CD4-positive, alpha-beta T cell (primary cell): ENCODE measurements around the gene POU3F1. TPM values are rescaled to one million over a fixed set of nuclear protein-coding genes. Genes with fewer than 3 reads are reported as not detected.

ENCODE experiments used
- ATAC-seq: fragments of 200-7000 bp; cut with Tn5 transposase; one replicate; pipeline ENCODE4 v1.10.0; 2022; ENCODE audit warnings: mild to moderate bottlenecking; ENCODE audit not compliant: poor library complexity
- CTCF ChIA-PET: fragments of 350-600 bp; sonication (Branson Sonifier 250); formaldehyde crosslinking; loops from one replicate; lab custom pipeline; 2021; ENCODE audit warnings: antibody characterized with exemption, inconsistent platforms; lab: Charles Lee
- POLR2A ChIA-PET: fragments of 350-600 bp; sonication (Branson Sonifier 250); formaldehyde crosslinking; loops from one replicate; lab custom pipeline; 2021; ENCODE audit warnings: antibody characterized with exemption, inconsistent platforms; lab: Charles Lee
- DNase-seq, 14 experiments: peaks; one replicate each; pipeline ENCODE4 v3.0.0-alpha.2; 2013 to 2020; ENCODE audit warnings: mixed read lengths in 2 of 14
- H3K27ac ChIP-seq, 2 donors: one replicate each; pipeline versions ENCODE4 v1.5.1 to v1.7.0; 2013; ENCODE audit warnings: low read length in 2 of 2, low read depth in 1 of 2, mild to moderate bottlenecking in 1 of 2
- H3K27me3 ChIP-seq, 2 experiments: 1 replicate in 1 of 2; 2 replicates in 1 of 2; pipeline versions ENCODE4 v1.6.1 to v1.7.0; 2013; ENCODE audit warnings: low read length in 2 of 2, control low read depth in 1 of 2, mild to moderate bottlenecking in 1 of 2, moderate library complexity in 1 of 2; ENCODE audit not compliant: insufficient read depth in 2 of 2, control insufficient read depth in 1 of 2
- H3K36me3 ChIP-seq: one replicate; pipeline ENCODE4 v1.6.1; 2013; ENCODE audit warnings: low read length, control low read depth; ENCODE audit not compliant: insufficient read depth
- H3K4me1 ChIP-seq: one replicate; pipeline ENCODE4 v1.6.1; 2013; ENCODE audit warnings: low read length, control low read depth; ENCODE audit not compliant: insufficient read depth
- H3K4me3 ChIP-seq: one replicate; pipeline ENCODE4 v1.5.1; 2013; ENCODE audit warnings: mild to moderate bottlenecking, low read length, moderate library complexity
- H3K9me3 ChIP-seq, 2 experiments: 1 replicate in 1 of 2; 2 replicates in 1 of 2; pipeline versions ENCODE4 v1.6.1 to v1.7.0; 2013; ENCODE audit warnings: low read length in 2 of 2, mild to moderate bottlenecking in 2 of 2, control low read depth in 1 of 2, moderate library complexity in 1 of 2; ENCODE audit not compliant: control insufficient read depth in 1 of 2, insufficient read depth in 1 of 2
- H3K27ac Mint-ChIP-seq: one replicate; pipeline ENCODE4 v1.8.0; 2020; ENCODE audit warnings: mixed read lengths
- H3K27me3 Mint-ChIP-seq: one replicate; pipeline ENCODE4 v1.8.0; 2021; ENCODE audit warnings: mixed read lengths
- H3K36me3 Mint-ChIP-seq: one replicate; pipeline ENCODE4 v1.8.0; 2021; ENCODE audit warnings: low read depth, mixed read lengths
- H3K4me1 Mint-ChIP-seq: one replicate; pipeline ENCODE4 v1.8.0; 2021; ENCODE audit warnings: low read depth, mixed read lengths
- H3K4me3 Mint-ChIP-seq: one replicate; pipeline ENCODE4 v1.8.0; 2020; ENCODE audit warnings: mild to moderate bottlenecking, mixed read lengths
- H3K9me3 Mint-ChIP-seq: one replicate; pipeline ENCODE4 v1.8.0; 2020; ENCODE audit warnings: mixed read lengths
- CTCF ChIP-seq: fragments of 200-600 bp; IDR thresholded peaks from one replicate; pipeline ENCODE4 v1.8.0; 2022; ENCODE audit warnings: antibody characterized with exemption, mild to moderate bottlenecking
- intact Hi-C, 2 experiments: fragments of 100-400 bp; cut with DNase I in 1 of 2; cut with micrococcal nuclease in 1 of 2; formaldehyde crosslinking; loops; one replicate each; pipeline versions ENCODE4 v1.15.1 to v1.9.0; 2023 to 2025; cut with DNase I, micrococcal nuclease
- total RNA-seq, 174 experiments: library from RNA in 2 of 174; stranded (reverse) in 2 of 174; gene quantifications; one replicate each; pipeline ENCODE4 v1.2.3 and lab custom pipeline; 2021 to 2026

The POU3F1 gene
- total RNA-seq, 2 experiments from 2014 or later: 0.22 to 0.27 TPM

GRCh38 chr1:38005195-38006007 is 41.2 kb downstream of the POU3F1 start, which contains the start of gene FHL3:
Gene FHL3 (minus strand): TSS chr1:38005514. CDS start chr1:37999412, 6,102 bp downstream.
- ATAC-seq (peak; percentile 45), DNase-seq (peak in 8 of 14 experiments; percentile 21 to 76 (median 46))
- no peak for TF ChIP-seq CTCF
- ChIA-PET POLR2A (no interaction called here), CTCF (no interaction called here)
- peaks cover 54% of the 10 kb centered on the region for H3K4me1 ChIP-seq
- H3K27ac ChIP-seq: peak within 1 kb of the TSS in 1 of 2 donors; percentile 50
- H3K4me3 ChIP-seq: peak within 1 kb of the TSS; percentile 60
- H3K36me3 ChIP-seq: no peaks in the 10 kb centered on the region
- no peaks in the 10 kb centered on the region for H3K9me3 ChIP-seq
- intact Hi-C loops: loop anchor here in 1 of 2 experiments (2.0 kb wide), 1 partner anchor 15 kb away; the partner anchor contains the start of gene SF3A3
- H3K27me3 ChIP-seq: peaks cover 0 to 5% of the 10 kb centered on the region in 2 experiments
- Mint-ChIP-seq H3K4me3 (peak within 1 kb of the TSS; percentile 85), H3K27ac (peak within 1 kb of the TSS; percentile 62), H3K9me3 (no peaks in the 10 kb centered on the region), H3K4me1 (peaks cover 19% of the 10 kb centered on the region), H3K27me3 (peaks cover 4% of the 10 kb centered on the region), H3K36me3 (no peaks in the 10 kb centered on the region)

- Mint-ChIP-seq H3K4me3 (peak overlapping the region; percentile 85), H3K36me3 (no peaks in the 10 kb centered on the region), H3K27me3 (peaks cover 4% of the 10 kb centered on the region), H3K4me1 (peaks cover 23% of the 10 kb centered on the region), H3K9me3 (no peaks in the 10 kb centered on the region), H3K27ac (peak overlapping the region; percentile 39)
- H3K4me1 ChIP-seq: peaks cover 54% of the 10 kb centered on the region
- CTCF ChIA-PET: no interaction called here
- TF ChIP-seq CTCF: no peak
- intact Hi-C loops: loop anchor here in 1 of 2 experiments (2.0 kb wide), 1 partner anchor 14 kb away; the partner anchor contains the start of gene SF3A3
- H3K9me3 ChIP-seq: no peaks in the 10 kb centered on the region
- no peak overlapping the region for H3K27ac ChIP-seq
- H3K36me3 ChIP-seq: no peaks in the 10 kb centered on the region
- peaks cover 0 to 5% of the 10 kb centered on the region in 2 experiments for H3K27me3 ChIP-seq
- DNase-seq (peak in 3 of 14 experiments; percentile 22 to 46 (median 42)), ATAC-seq (peak; percentile 35)
- peak overlapping the region; percentile 60 for H3K4me3 ChIP-seq
- POLR2A ChIA-PET: interaction anchor here (1.4 kb wide), 1 partner anchor 10 kb away, joined by 4 read pairs; no protein-coding TSS in a partner anchor
Measured at GRCh38 chr1:38004284-38005108, 42.1 kb downstream of the POU3F1 start.
